GM19463 (cell line): Measurements from ENCODE around the gene NRIP1.

Experiments
- ATAC-seq: cut with Tn5 transposase; IDR thresholded peaks from one replicate; pipeline ENCODE4 v1.9.1; 2021; ENCODE audit warnings: mild to moderate bottlenecking, moderate library complexity; ENCODE audit not compliant: unreplicated experiment

Gene NRIP1, protein sequence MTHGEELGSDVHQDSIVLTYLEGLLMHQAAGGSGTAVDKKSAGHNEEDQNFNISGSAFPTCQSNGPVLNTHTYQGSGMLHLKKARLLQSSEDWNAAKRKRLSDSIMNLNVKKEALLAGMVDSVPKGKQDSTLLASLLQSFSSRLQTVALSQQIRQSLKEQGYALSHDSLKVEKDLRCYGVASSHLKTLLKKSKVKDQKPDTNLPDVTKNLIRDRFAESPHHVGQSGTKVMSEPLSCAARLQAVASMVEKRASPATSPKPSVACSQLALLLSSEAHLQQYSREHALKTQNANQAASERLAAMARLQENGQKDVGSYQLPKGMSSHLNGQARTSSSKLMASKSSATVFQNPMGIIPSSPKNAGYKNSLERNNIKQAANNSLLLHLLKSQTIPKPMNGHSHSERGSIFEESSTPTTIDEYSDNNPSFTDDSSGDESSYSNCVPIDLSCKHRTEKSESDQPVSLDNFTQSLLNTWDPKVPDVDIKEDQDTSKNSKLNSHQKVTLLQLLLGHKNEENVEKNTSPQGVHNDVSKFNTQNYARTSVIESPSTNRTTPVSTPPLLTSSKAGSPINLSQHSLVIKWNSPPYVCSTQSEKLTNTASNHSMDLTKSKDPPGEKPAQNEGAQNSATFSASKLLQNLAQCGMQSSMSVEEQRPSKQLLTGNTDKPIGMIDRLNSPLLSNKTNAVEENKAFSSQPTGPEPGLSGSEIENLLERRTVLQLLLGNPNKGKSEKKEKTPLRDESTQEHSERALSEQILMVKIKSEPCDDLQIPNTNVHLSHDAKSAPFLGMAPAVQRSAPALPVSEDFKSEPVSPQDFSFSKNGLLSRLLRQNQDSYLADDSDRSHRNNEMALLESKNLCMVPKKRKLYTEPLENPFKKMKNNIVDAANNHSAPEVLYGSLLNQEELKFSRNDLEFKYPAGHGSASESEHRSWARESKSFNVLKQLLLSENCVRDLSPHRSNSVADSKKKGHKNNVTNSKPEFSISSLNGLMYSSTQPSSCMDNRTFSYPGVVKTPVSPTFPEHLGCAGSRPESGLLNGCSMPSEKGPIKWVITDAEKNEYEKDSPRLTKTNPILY (N-terminal part only)

DNA sequence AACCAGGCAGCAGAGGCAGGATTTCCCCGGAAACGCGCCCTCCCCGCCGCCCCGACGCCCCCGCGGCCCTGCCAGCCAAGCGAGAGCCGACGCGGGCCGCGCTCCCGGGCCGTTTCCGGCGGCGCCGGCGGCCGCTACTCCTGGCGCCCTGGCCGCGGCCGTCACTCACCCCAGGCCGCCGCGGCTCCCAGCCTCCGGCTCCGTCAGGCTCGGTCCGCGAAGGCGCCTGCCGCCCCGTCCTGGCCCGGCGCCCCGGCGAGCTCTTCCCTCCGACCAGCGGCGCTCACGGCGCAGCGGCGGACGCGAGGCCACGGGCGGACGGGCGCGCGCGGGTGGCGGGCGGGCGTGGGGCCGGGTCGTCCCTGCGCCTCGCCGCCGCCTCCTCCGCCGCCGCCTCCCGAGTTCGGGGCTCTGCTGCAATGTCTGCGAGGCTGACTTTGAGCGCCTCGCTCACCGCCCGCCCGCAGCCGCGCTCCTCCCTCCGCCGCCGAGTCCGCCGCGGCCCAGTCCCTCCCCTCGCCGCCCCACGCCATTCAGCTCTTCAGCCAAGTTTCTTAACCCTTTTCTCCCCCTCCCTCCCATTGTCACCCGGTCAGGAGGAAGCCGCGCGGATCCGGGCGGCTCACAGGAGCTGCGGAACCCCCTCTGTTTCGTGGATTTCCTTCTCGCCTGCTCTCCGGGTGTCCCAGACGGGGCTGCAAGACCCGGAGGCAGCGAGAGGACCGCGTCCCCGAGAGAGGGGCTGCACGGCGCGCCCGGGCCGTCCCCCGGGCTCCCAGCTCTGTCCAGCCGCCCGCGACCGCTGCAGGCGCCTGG, at the start of gene NRIP1:
TSS of gene NRIP1 (minus strand) at position 425 of the 816 bp plus-strand sequence. CDS start 96,808 bp downstream, outside the sequence.
- ATAC-seq, result peak; percentile 75

DNA sequence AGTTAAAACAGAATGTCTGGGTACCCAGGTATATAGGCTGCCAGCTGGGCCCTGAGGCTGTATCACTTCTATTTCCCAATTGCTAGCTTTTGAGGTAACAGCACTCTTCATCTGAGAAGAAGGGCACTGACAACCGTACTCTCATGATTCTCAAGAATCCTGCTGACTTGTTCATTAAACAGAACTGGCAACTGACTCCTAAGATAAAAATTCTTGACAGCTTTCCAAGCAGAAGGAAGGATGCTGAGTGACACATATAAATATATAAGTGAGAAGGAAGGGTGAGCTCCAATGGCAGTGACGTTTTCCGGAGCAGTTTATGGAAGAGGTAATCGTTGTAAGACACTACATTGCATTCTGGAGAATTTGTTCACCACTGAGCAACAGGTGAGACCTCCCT, 48.1 kb upstream of the NRIP1 start:
- ATAC-seq, result no peak

DNA sequence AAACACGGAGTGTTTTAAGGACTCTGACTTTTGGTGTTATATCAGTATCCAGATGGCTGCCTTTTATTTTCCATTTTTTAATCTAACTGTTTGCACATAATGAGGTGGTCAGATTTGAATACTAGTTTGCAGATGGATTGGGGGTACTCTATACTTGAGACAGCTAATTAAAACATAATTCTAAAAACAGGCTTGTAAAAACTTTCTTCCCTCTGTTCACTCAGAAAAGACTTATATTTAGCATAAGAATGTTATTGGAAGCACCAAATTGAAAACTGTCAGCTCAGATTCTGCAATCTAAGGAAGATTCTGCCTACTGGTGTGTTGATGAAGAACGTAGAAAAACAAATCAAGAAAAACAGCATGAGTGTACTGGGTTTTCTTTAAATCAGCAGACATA, 44.0 kb upstream of the NRIP1 start:
- no peak for ATAC-seq

DNA sequence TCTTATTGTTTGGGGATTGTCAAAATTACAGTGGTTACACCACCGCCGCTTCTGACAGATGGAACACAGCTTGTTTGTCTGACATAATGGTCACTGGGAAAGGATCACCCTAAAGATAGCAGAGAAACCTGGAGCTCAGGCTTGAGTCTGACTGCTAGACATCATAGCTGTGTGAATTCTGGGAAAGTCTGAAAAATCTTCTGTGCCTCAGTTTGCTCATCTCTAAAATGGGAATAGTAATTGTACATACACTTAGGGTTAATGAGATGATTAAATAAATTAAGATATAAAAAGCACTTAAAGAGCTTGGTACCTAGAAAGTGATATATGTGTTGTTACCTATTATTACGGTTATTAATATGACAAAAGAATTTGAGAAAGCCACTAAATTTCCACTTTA, 39.7 kb upstream of the NRIP1 start:
- ATAC-seq, result no peak

DNA sequence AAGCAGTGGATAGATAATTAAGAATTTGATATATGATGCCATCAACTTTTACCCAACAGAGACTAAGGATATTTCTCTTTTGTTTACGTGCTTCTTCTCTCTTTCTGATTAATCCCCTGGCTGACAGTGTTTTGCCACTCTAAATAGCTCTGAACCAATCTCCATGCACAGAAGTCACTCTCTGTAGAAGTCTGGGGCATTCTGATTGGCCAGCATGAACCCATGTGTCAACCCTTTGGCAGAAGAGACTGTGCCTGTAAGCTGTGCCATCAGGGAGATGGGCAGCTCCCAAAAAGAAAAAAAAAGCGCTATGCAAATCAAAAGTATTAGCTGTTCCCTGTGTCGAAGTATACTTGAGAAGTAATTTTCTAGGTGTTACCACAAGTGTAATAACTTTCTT, 34.1 kb upstream of the NRIP1 start:
- no peak for ATAC-seq

DNA sequence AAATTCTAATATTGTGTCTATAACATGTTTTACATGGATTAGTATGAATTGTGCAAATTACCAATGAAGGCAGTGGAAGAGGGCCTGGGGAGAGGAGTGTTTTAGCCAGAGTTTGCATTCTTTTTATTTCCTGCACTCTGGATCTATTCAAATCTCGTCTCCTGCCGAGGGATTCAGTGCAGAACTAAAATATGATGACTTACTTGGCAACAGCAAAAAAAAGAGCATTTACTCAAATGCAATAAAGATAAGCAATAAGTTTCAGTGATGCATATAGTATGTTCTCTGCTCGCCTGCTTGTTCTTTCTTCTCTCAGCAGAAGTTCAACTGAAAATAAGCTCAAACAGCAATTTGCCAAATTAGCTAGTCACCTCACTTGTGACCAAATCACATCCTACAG, 33.4 kb upstream of the NRIP1 start:
- ATAC-seq, result no peak

DNA sequence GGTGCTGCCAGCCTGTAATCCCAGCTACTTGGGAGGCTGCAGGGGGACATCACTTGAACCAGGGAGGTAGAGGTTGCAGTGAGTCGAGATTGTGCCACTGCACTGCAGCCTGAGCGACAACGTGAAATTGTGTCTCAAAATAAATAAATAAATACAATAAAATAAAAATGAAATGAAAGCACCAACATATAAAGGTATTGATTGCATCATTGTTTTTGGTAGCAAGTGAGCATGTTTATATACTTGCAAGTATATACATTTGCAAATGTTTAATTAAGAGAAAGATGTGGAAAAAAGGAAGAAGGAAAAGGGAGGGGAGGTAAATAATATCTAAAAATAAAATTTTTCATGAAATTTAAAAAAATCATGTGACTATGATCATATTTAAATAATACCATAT, 32.8 kb upstream of the NRIP1 start:
- ATAC-seq, result no peak

DNA sequence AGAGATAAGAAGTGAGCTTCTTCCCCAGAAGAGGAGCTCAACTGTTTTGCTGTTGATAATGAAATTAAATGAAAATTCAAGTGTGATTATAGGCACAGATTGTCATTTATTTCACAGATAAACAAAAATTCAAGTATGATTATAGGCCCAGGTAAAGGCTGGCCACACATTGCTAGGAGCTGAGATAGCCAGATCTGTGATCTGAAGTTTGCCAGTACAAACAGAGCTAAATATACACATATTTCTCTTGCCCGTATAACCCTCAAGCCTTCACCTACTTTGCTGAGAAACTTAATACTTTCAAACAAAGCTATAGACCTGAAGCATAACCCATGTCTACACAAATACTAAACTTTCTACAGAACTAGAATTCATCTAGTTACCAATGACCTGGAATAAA, 31.3 kb upstream of the NRIP1 start:
- no peak for ATAC-seq

DNA sequence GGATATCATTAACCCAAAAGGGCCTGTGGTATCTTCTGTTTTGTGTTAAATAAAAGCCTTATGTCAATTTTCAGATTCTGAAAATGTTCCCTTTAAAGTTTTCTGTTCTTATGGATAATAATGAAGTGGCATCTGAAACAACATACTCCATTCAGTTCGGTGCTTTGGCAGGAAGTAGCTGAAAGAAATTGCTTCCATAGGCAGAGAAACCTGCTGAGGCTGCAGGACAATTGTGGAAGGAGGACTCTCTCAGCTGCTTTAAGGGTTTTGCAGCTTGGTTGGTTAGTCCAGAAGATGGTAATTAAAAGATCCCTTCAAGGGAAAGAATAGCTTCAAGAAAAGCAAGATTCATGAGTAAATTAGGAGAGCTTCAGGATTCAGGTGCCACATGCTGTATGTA, 30.5 kb upstream of the NRIP1 start:
- ATAC-seq, result no peak

DNA sequence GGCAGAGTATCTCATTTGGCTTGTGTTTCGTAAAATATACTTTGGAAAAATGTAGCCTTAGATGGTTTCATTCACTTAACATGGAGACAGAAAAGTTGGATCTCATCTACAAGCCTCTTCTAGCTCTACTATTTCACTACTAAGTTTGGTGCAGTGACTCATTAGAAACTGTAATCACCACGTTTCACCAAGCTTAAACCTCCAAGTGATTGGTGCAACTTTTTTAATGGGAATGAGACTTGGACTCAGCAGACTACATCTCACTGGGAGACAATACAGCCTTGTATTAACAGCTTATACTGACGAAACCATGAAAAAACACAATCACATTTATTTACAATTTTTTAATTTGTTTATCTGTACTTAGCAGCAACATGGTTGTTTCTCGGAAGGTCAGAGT, 29.9 kb upstream of the NRIP1 start:
- ATAC-seq, result no peak

DNA sequence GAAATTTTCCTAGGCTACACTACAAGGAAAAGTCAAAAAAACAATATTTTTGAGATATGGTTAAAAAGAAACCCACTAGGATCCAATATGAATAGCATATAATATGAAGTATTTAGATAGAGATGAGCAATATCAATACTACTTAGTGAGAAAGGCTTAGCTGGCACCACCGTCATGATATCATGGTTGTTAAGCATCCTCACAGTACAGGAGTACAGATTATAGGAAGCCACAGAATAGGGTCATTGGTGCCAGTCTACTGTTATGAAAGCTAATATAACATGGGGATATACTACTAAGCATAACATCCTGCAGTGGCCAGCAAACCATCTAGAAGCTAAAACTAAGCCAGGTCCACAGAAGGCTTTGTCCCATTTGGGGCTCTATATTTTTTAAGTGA, 28.4 kb upstream of the NRIP1 start:
- ATAC-seq, result no peak

DNA sequence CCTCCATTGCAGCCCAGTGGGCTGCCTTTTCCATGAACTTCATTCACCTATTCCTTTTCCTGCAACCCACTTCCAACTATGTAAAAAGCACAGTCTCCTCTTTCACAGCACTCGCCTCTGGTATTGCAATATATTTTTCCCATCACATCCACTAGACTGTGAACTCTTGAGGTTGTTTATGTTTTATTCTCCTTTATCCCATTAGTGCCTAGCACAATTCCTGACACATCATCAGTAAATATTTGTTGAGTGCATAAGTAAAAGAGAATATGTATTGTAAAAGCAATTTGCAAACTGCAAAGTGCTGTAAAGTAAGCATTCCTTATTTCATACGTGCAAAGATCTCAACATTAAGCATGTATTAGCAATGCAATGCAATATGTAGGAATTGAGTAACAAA, 27.9 kb upstream of the NRIP1 start:
- no peak for ATAC-seq

DNA sequence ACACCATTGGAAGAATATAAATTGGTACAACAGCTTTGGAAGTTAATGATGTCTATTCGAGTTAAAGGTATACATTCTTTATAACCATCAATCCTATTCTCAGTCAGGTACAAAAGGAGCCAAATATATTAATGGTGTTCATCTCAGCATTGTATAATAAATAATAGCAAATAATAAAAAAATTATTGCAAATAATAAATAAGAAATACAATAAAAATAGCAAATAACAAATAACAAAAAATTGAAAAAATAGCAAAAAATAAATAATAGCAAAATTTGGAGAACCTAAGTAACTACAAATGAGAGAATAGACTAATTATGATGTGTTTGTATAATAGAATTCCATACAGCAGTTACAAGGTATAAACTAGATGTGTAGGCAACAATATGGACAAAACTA, 25.6 kb upstream of the NRIP1 start:
- no peak for ATAC-seq

DNA sequence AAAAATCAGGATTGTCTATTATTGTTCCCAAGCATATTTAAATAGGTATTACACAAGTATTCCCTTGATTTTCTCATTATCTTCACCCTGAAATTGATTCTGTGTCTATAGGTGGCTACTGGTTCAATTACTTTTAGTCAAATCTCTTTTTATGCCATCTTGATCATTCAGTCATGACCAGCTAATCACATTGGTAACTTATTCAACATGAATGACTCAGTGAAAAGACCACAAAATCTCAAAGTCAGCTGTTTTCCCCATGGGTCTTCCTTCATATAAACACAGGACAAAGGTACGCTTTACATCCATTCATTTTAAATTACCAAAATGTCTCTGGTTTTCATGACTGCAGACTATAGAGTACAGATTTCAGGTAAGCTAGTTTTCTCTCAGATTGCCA, 23.7 kb upstream of the NRIP1 start:
- ATAC-seq, result no peak

DNA sequence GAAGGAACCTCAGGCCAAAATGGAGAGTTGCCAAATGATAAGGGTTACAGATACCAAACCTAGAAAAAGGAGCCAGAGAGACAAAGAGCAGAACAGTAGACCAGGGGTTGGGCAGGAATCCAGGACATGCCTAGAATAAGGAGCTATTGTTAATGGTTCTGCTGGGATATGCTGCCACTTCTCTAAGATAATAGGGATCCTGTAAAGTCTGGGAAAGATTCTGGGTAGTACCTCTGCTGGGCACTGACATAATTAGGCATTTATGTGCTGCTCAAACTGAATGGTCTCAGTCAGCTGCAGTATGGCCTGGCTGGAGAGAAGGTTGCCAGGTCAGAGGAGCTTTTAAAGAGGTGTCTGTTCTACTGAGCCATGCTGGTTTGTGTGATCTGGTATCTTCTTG, 19.9 kb upstream of the NRIP1 start:
- no peak for ATAC-seq

DNA sequence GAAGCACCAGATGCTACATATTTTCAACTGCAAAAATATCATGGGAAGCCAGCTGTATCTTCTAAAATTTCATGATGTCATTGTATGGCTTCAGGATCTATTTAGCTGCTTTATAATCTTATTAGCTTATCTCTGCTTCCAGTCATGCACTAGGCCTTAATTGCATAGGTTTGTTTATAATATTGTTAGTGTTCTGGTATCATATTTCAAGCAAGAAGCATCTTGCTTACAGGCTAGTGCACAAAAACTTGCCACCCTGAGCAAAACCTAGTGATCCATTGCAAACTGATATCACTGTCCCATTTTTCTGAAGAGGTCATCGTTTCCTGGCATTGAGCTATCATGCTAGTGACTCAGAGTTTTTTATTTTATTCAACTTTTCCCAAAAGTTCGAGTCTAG, 15.7 kb upstream of the NRIP1 start:
- no peak for ATAC-seq

DNA sequence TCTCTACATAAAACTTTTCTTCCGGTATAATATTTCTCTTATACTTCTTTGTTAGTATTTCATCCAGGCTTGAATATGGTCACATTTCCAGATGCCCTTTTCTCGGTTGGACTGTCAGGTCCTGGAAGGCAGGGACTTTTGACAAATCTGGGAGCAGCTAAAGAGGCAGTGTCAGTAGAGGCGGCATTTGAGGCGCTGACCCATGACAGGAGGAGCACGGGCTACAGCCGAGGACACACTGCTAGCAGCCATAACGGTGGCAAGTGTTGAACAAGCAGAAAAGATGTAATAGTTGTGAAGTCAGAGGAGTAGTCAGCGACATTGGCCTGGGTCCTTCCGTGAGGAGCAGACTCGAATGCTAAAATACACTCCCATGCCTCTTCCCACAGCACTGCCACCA, 14.5 kb upstream of the NRIP1 start:
- ATAC-seq, result no peak

DNA sequence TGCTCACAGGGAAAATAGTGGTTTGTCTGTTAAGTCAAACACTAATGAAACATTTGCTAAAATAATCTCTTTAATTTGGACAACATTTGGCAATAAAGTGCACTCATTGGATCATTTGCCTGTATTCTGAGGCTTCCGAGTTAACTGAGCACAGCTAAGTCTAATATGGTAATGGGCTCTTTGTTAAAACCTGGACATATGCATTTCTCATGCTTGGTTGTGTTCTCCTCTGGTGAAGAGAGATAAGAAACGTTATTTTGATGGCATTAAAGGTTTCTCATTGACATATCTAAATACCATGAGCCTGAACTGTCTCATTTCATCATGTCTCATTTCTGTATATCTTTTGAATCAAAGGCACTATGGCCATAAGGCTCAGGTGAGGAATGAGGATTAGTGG, 13.4 kb upstream of the NRIP1 start:
- ATAC-seq, result no peak

DNA sequence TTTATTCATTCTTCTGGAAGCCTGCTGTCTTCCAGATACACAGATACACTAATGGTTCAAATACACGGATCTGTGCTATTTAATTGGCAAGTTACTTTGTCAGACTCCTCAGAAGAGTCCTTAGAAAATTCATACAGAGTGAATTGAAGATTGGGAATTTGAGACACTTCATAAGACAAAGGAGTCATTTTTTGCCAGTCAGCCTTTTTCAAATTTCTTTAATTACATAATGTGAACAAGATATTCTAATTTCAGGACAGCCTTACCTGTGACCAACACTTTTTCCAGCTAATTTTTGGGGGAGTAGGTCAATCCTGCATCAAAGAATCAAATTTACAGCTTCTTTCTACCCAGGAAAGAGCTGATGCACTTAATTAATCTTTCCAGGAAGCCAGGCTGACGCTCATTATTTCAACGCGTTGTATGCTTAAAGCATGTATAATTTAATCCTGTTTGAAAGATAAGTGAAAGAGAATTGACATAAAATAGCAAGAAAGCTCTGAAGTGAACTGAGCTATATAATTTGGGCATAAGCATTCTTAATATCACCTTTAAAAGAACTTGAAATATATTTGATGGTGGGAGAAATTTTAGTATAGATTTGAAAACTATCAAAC, 12.8 kb upstream of the NRIP1 start:
- no peak for ATAC-seq

DNA sequence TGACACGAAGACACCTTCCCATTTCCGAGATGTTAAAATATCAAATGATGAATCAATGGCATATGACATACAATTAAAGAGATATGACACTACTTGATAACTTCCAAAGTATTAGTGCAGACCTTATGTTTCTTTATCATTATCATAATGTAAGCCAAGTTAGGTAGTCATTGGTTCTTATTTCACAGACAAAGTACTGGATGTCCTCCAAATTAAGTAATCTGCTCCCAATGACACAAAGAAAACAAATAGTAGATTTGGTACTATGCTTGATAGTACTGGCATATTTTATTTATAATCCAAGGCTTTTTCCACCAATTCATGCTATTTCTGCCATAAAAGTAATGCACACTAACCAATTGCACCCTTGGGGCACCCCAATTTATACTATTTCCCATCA, 11.9 kb upstream of the NRIP1 start:
- no peak for ATAC-seq

DNA sequence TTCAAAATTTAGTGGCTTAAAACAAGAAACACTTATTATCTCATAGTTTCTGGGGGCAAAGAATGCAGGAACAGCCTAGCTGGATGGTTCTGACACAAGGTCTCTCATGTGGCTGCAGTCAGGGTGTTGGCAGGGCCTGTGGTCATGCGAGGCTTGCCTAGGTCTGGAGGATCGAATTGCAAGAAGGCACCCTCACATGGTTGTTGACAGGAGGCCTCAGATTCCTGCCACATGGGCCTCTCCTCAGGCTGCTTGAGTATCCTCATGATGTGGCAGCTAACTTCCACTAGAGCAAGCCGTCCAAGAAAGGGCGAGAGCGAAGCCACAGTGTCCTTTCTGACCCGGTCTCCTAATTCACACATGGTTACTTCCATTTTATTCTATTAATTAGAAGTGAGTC, 6.2 kb upstream of the NRIP1 start:
- ATAC-seq, result no peak
